ENCODE results near the gene NCS1.

Gene NCS1

GRCh38 chr9:130220352-130220751, 48.1 kb downstream of the NCS1 start:
- TF ChIP-seq CTCF (IDR thresholded peaks at IDR 0.05; ENCODE audit: control insufficient read depth, insufficient read depth, low read depth, low read length, missing control alignments) = peak; percentile 44
- DNase-seq (ENCODE audit: low read depth) = no peak
- no peak overlapping the region for H3K4me3 ChIP-seq (ENCODE audit: control insufficient read depth, low read depth, low read length)

- no peak for TF ChIP-seq CTCF (IDR thresholded peaks at IDR 0.05; ENCODE audit: control insufficient read depth, insufficient read depth, low read depth, low read length, missing control alignments)
- DNase-seq (ENCODE audit: low read depth) = no peak
- no peak overlapping the region for H3K4me3 ChIP-seq (ENCODE audit: control insufficient read depth, low read depth, low read length)
Observed at GRCh38 chr9:130222833-130223232, 50.6 kb downstream of the NCS1 start.

- TF ChIP-seq CTCF (IDR thresholded peaks at IDR 0.05; ENCODE audit: control insufficient read depth, insufficient read depth, low read depth, low read length, missing control alignments) = no peak
- DNase-seq (ENCODE audit: low read depth) = no peak
- no peak overlapping the region for H3K4me3 ChIP-seq (ENCODE audit: control insufficient read depth, low read depth, low read length)
Observed at GRCh38 chr9:130225071-130225470, 52.9 kb downstream of the NCS1 start.

- H3K4me3 ChIP-seq (ENCODE audit: control insufficient read depth, low read depth, low read length) = no peak overlapping the region
- no peak for DNase-seq (ENCODE audit: low read depth)
- TF ChIP-seq CTCF (IDR thresholded peaks at IDR 0.05; ENCODE audit: control insufficient read depth, insufficient read depth, low read depth, low read length, missing control alignments) = no peak
Observed at GRCh38 chr9:130225586-130225985, 53.4 kb downstream of the NCS1 start.

- DNase-seq (ENCODE audit: low read depth) = no peak
- no peak for TF ChIP-seq CTCF (IDR thresholded peaks at IDR 0.05; ENCODE audit: control insufficient read depth, insufficient read depth, low read depth, low read length, missing control alignments)
- no peak overlapping the region for H3K4me3 ChIP-seq (ENCODE audit: control insufficient read depth, low read depth, low read length)
Observed at GRCh38 chr9:130226112-130226511, 53.9 kb downstream of the NCS1 start.

- H3K4me3 ChIP-seq (ENCODE audit: control insufficient read depth, low read depth, low read length) = no peak overlapping the region
- no peak for DNase-seq (ENCODE audit: low read depth)
- TF ChIP-seq CTCF (IDR thresholded peaks at IDR 0.05; ENCODE audit: control insufficient read depth, insufficient read depth, low read depth, low read length, missing control alignments) = no peak
Observed at GRCh38 chr9:130227833-130228232, 55.6 kb downstream of the NCS1 start.

- no peak for DNase-seq (ENCODE audit: low read depth)
- no peak for TF ChIP-seq CTCF (IDR thresholded peaks at IDR 0.05; ENCODE audit: control insufficient read depth, insufficient read depth, low read depth, low read length, missing control alignments)
Observed at GRCh38 chr9:130229759-130230158, 57.6 kb downstream of the NCS1 start.

More at GRCh38 chr9:130229759-130230158, 57.6 kb downstream of the NCS1 start:
- H3K4me3 ChIP-seq (ENCODE audit: control insufficient read depth, low read depth, low read length) = no peak overlapping the region

Data from AG09309 (cell line).